OCI-LY7 (cell line): ENCODE data around the gene RGS2. TPM values are rescaled to one million over a fixed set of nuclear protein-coding genes. Genes with fewer than 3 reads are reported as not detected.

Experiments
- BruUV-seq: library from RNA; stranded (reverse); fragments of 400-500 nt; replicated peaks from 2 replicates; lab custom pipeline; 2021; lab: Mats Ljungman, UMichigan
- CTCF ChIA-PET: fragments of 300-600 bp; sonication (Branson Sonifier 250); formaldehyde crosslinking; loops from one replicate; lab custom pipeline; 2022; ENCODE audit warnings: antibody characterized with exemption; ENCODE audit not compliant: unreplicated experiment; lab: Charles Lee
- POLR2A ChIA-PET: fragments of 300-600 bp; sonication (Branson Sonifier 250); formaldehyde crosslinking; loops from one replicate; lab custom pipeline; 2022; ENCODE audit warnings: antibody characterized with exemption; lab: Charles Lee
- DNase-seq: peaks from one replicate; pipeline ENCODE4 v3.0.0-alpha.2; 2015; ENCODE audit warnings: low spot score
- H2AFZ ChIP-seq: fragments of 200-600 bp; sonication (generic), shearing (Covaris generic); 2 replicates; pipeline ENCODE4 v1.6.1; 2014; ENCODE audit warnings: mild to moderate bottlenecking, antibody characterized with exemption, low read length, moderate library complexity
- H3K27ac ChIP-seq: fragments of 200-600 bp; sonication (generic); 2 replicates; pipeline ENCODE4 v1.5.1; 2014; ENCODE audit warnings: mixed run types, low read depth, mild to moderate bottlenecking, moderate library complexity, low read length, inconsistent platforms; ENCODE audit not compliant: poor library complexity, severe bottlenecking
- H3K36me3 ChIP-seq: fragments of 200-600 bp; sonication (generic); 2 replicates; pipeline ENCODE4 v1.6.1; 2014; ENCODE audit warnings: mild to moderate bottlenecking, antibody characterized with exemption, low read length, moderate library complexity, mixed read lengths; ENCODE audit not compliant: insufficient read depth
- H3K4me1 ChIP-seq: fragments of 200-600 bp; sonication (generic); 2 replicates; pipeline ENCODE4 v1.5.1; 2014; ENCODE audit warnings: mild to moderate bottlenecking, low read length; ENCODE audit not compliant: insufficient read depth, poor library complexity, severe bottlenecking
- H3K4me2 ChIP-seq: fragments of 200-600 bp; sonication (generic); 2 replicates; pipeline ENCODE4 v1.6.1; 2014; ENCODE audit warnings: mild to moderate bottlenecking, low read length
- H3K4me3 ChIP-seq: fragments of 200-600 bp; sonication (generic); 2 replicates; pipeline ENCODE4 v1.5.1; 2014; ENCODE audit warnings: mild to moderate bottlenecking, low read depth, low read length; ENCODE audit not compliant: poor library complexity, severe bottlenecking
- H3K79me2 ChIP-seq: fragments of 200-600 bp; sonication (generic); 2 replicates; pipeline ENCODE4 v1.6.1; 2016; ENCODE audit warnings: low read depth, mild to moderate bottlenecking, low read length, moderate library complexity, mixed read lengths; ENCODE audit not compliant: insufficient read depth
- H3K9me2 ChIP-seq: fragments of 200-600 bp; sonication (generic); 2 replicates; pipeline ENCODE4 v1.6.1; 2016; ENCODE audit warnings: mild to moderate bottlenecking, low read length, mixed read lengths; ENCODE audit not compliant: insufficient read depth
- H3K9me3 ChIP-seq: fragments of 200-600 bp; sonication (generic); 2 replicates; pipeline ENCODE4 v1.6.1; 2014; ENCODE audit warnings: mild to moderate bottlenecking, mixed run types, low read length, mixed read lengths
- H4K20me1 ChIP-seq: fragments of 200-600 bp; sonication (generic); 2 replicates; pipeline ENCODE4 v1.6.1; 2014; ENCODE audit warnings: mild to moderate bottlenecking, antibody characterized with exemption, low read length, moderate library complexity, mixed read lengths; ENCODE audit not compliant: insufficient read depth
- EZH2phosphoT487 ChIP-seq: fragments of 200-600 bp; sonication (generic); IDR thresholded peaks from 2 replicates; pipeline ENCODE4 v1.6.1; 2018; ENCODE audit warnings: low read depth, borderline replicate concordance, mild to moderate bottlenecking, mixed run types, antibody characterized with exemption, low read length, moderate library complexity, mixed read lengths
- intact Hi-C: fragments of 100-400 bp; cut with micrococcal nuclease; formaldehyde crosslinking; loops from one replicate; pipeline ENCODE4 v1.10.0; 2022; ENCODE audit not compliant: unreplicated experiment
- total RNA-seq, 2 experiments: library from RNA; depleted of rRNA in 1 of 2; stranded (reverse); fragments of >200 nt in 1 of 2; shearing (Covaris generic) in 1 of 2; gene quantifications; 2 replicates each; pipeline ENCODE4 v1.2.3, GENCODE V29; 2014 to 2022
- TF ChIP-seq, protein P1 (sequence below): fragments of 200-600 bp; sonication (generic); conservative IDR thresholded peaks from 2 replicates; pipeline ENCODE4 v1.5.1; 2014; ENCODE audit warnings: mild to moderate bottlenecking, antibody characterized with exemption, low read length, moderate library complexity, mixed read lengths

The RGS2 gene
- total RNA-seq, 2 experiments from 2014 or later, result 12.5 to 27.6 TPM

DNA sequence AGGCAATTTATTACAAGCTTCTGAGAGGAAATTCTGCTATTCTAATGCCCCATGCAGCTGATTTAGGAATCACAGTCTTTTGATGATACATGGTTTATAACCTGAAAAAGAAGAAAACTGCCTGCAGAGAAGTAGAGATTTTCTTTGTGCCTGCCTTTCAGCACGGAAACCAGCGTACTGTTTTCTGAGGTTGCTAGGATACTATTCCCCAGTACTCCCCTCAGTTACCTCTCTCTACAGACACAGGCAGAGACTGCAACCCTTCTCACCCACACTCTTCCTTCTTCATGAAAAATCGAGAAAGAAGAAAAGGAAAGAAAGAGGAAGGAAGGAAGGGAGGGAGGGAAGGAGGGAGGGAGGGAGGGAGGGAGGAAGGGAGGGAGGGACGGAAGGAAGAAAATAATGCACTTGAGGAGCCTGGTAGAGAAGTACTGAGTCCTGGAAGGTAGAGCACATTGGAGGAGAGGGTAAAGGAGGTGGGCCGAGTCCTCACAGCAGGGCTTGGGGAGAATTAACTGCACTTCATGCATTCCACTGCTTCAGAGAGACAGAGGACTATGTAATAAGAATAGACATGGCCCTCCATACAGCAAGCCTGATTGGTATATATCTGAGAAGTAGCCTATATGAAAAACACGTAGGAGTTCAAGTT lies 21.9 kb downstream of the RGS2 start:
- Histone ChIP-seq H3K79me2 (no peaks in the 10 kb centered on the region), H3K36me3 (no peaks in the 10 kb centered on the region), H3K27ac (no peak overlapping the region), H2AFZ (no peak overlapping the region), H4K20me1 (no peaks in the 10 kb centered on the region), H3K4me2 (no peak overlapping the region), H3K9me3 (no peaks in the 10 kb centered on the region), H3K4me1 (no peaks in the 10 kb centered on the region), H3K4me3 (no peak overlapping the region), H3K9me2 (no peaks in the 10 kb centered on the region)
- DNase-seq, result no peak
- TF ChIP-seq EZH2phosphoT487, result no peak
- TF ChIP-seq, protein P1, sequence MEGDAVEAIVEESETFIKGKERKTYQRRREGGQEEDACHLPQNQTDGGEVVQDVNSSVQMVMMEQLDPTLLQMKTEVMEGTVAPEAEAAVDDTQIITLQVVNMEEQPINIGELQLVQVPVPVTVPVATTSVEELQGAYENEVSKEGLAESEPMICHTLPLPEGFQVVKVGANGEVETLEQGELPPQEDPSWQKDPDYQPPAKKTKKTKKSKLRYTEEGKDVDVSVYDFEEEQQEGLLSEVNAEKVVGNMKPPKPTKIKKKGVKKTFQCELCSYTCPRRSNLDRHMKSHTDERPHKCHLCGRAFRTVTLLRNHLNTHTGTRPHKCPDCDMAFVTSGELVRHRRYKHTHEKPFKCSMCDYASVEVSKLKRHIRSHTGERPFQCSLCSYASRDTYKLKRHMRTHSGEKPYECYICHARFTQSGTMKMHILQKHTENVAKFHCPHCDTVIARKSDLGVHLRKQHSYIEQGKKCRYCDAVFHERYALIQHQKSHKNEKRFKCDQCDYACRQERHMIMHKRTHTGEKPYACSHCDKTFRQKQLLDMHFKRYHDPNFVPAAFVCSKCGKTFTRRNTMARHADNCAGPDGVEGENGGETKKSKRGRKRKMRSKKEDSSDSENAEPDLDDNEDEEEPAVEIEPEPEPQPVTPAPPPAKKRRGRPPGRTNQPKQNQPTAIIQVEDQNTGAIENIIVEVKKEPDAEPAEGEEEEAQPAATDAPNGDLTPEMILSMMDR, result no peak
- intact Hi-C loops, result no loop called here
- POLR2A ChIA-PET, result no interaction called here
- no TSS peak for BruUV-seq
- CTCF ChIA-PET, result no interaction called here

DNA sequence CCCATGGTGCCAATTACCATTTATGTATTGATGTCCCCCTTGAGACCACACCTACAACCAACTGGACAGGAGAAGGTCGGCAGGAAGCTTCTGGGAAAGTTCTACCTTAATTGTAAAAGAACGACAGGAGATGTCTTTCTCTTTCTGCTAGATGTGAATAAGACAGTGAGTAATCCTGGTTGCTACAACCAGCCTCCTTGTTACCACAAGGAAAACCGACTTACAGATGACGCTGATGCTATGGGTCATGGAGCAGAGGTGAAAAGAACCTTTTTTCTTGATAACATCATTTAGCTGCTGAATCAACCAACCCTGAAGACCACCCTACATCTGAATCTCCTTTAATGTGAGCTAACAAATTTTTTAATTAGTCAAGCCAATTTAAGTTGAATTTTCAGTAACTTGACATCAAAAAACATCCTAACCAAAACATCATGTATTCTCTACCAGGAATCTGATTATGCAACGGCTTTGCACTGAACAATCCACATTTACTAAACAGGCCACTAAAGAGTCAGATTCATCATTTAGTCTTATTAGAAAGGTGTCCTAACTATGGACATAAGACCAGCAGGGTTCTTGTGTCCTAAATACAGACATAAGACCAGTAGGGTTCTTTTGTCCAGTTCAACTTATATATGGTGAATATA lies 23.0 kb downstream of the RGS2 start:
- CTCF ChIA-PET, result no interaction called here
- POLR2A ChIA-PET, result interaction anchor here (0.6 to 0.7 kb wide), 3 partner anchors 22 to 381 kb away, joined by 3 to 4 read pairs (median 3); no protein-coding TSS in a partner anchor

More for the DNA sequence above, 23.0 kb downstream of the RGS2 start:
- Histone ChIP-seq H3K36me3 (no peaks in the 10 kb centered on the region), H3K79me2 (no peaks in the 10 kb centered on the region), H3K9me3 (no peaks in the 10 kb centered on the region), H3K4me2 (no peak overlapping the region), H3K9me2 (no peaks in the 10 kb centered on the region), H4K20me1 (no peaks in the 10 kb centered on the region), H3K4me3 (no peak overlapping the region), H3K27ac (no peak overlapping the region), H2AFZ (no peak overlapping the region), H3K4me1 (no peaks in the 10 kb centered on the region)
- TF ChIP-seq EZH2phosphoT487, result no peak
- TF ChIP-seq, protein P1, result no peak
- BruUV-seq, result no TSS peak
- no peak for DNase-seq
- intact Hi-C loops, result no loop called here
